Mucosa of stomach (tissue), 1 donor: ENCODE results near the gene CERK.
"Not testable (repeated sequence)": the region's sequence is repeated elsewhere in the genome, so short reads cannot be mapped to it uniquely, and the experiment has no call there.

Experiments used
- H3K27me3 ChIP-seq: one replicate; pipeline ENCODE4 v1.7.0; 2013; ENCODE audit warnings: mild to moderate bottlenecking, low read length; ENCODE audit not compliant: control insufficient read depth, insufficient read depth
- H3K36me3 ChIP-seq: one replicate; pipeline ENCODE4 v1.7.0; 2013; ENCODE audit warnings: low read length; ENCODE audit not compliant: control insufficient read depth, insufficient read depth
- H3K4me1 ChIP-seq: one replicate; pipeline ENCODE4 v1.7.0; 2013; ENCODE audit warnings: mild to moderate bottlenecking, low read length; ENCODE audit not compliant: control insufficient read depth, insufficient read depth
- H3K4me3 ChIP-seq: one replicate; pipeline ENCODE4 v1.7.0; 2013; ENCODE audit warnings: low read length
- H3K9ac ChIP-seq: one replicate; pipeline ENCODE4 v1.7.0; 2013; ENCODE audit warnings: mild to moderate bottlenecking, low read length, moderate library complexity
- H3K9me3 ChIP-seq: one replicate; pipeline ENCODE4 v1.7.0; 2013; ENCODE audit warnings: mild to moderate bottlenecking, low read length, moderate library complexity; ENCODE audit not compliant: control insufficient read depth
- donor health status: Pancreatic carcinoma.

CERK gene

GRCh38 chr22:46737976-46738646 lies at the start of gene CERK:
CERK (minus strand) TSS chr22:46738252; CDS start chr22:46738148, 104 bp downstream.
- Histone ChIP-seq H3K36me3 (no peaks in the 10 kb centered on the region), H3K9ac (peak within 1 kb of the TSS; percentile 72), H3K27me3 (no peaks in the 10 kb centered on the region), H3K4me3 (peak within 1 kb of the TSS; percentile 56), H3K9me3 (no peaks in the 10 kb centered on the region), H3K4me1 (peaks cover 71% of the 10 kb centered on the region)

GRCh38 chr22:46783721-46784120 lies 45.7 kb upstream of the CERK start:
- Histone ChIP-seq H3K4me1 (no peaks in the 10 kb centered on the region), H3K4me3 (no peak overlapping the region), H3K27me3 (no peaks in the 10 kb centered on the region), H3K9ac (no peak overlapping the region), H3K36me3 (no peaks in the 10 kb centered on the region), H3K9me3 (no peaks in the 10 kb centered on the region)

GRCh38 chr22:46782200-46782599 lies 44.1 kb upstream of the CERK start:
- H3K4me1 ChIP-seq, H3K4me3 ChIP-seq, H3K27me3 ChIP-seq, H3K36me3 ChIP-seq, H3K9me3 ChIP-seq, H3K9ac ChIP-seq: not testable (repeated sequence)

- H3K4me1 ChIP-seq = peaks cover 12% of the 10 kb centered on the region
- no peaks in the 10 kb centered on the region for H3K9me3 ChIP-seq
- no peak overlapping the region for H3K9ac ChIP-seq
- H3K27me3 ChIP-seq = no peaks in the 10 kb centered on the region
- no peak overlapping the region for H3K4me3 ChIP-seq
- H3K36me3 ChIP-seq = no peaks in the 10 kb centered on the region
These were observed 43.2 kb upstream of the CERK start for GRCh38 chr22:46781291-46781690.

- Histone ChIP-seq H3K27me3 (no peaks in the 10 kb centered on the region), H3K4me1 (peaks cover 20% of the 10 kb centered on the region), H3K9ac (no peak overlapping the region), H3K4me3 (no peak overlapping the region), H3K36me3 (no peaks in the 10 kb centered on the region), H3K9me3 (no peaks in the 10 kb centered on the region)
These were observed 42.4 kb upstream of the CERK start for GRCh38 chr22:46780453-46780852.

- Histone ChIP-seq H3K4me1 (peaks cover 28% of the 10 kb centered on the region), H3K4me3 (no peak overlapping the region), H3K36me3 (no peaks in the 10 kb centered on the region), H3K9me3 (no peaks in the 10 kb centered on the region), H3K27me3 (no peaks in the 10 kb centered on the region), H3K9ac (no peak overlapping the region)
These were observed 41.6 kb upstream of the CERK start for GRCh38 chr22:46779651-46780050.

GRCh38 chr22:46779023-46779422 lies 41.0 kb upstream of the CERK start:
- Histone ChIP-seq H3K9ac (no peak overlapping the region), H3K9me3 (no peaks in the 10 kb centered on the region), H3K27me3 (no peaks in the 10 kb centered on the region), H3K36me3 (no peaks in the 10 kb centered on the region), H3K4me1 (peaks cover 34% of the 10 kb centered on the region), H3K4me3 (no peak overlapping the region)

- Histone ChIP-seq H3K27me3 (no peaks in the 10 kb centered on the region), H3K9me3 (no peaks in the 10 kb centered on the region), H3K36me3 (no peaks in the 10 kb centered on the region), H3K9ac (no peak overlapping the region), H3K4me1 (peaks cover 46% of the 10 kb centered on the region), H3K4me3 (no peak overlapping the region)
These were observed 39.5 kb upstream of the CERK start for GRCh38 chr22:46777609-46777970.

- no peaks in the 10 kb centered on the region for H3K36me3 ChIP-seq
- no peak overlapping the region for H3K4me3 ChIP-seq
- H3K27me3 ChIP-seq = no peaks in the 10 kb centered on the region
- peaks cover 46% of the 10 kb centered on the region for H3K4me1 ChIP-seq
- no peaks in the 10 kb centered on the region for H3K9me3 ChIP-seq
- H3K9ac ChIP-seq = no peak overlapping the region
These were observed 39.0 kb upstream of the CERK start for GRCh38 chr22:46776876-46777608.

GRCh38 chr22:46775850-46776826 lies 38.1 kb upstream of the CERK start:
- no peaks in the 10 kb centered on the region for H3K9me3 ChIP-seq
- no peak overlapping the region for H3K9ac ChIP-seq
- H3K4me3 ChIP-seq = no peak overlapping the region
- H3K27me3 ChIP-seq = no peaks in the 10 kb centered on the region
- peaks cover 46% of the 10 kb centered on the region for H3K4me1 ChIP-seq
- H3K36me3 ChIP-seq = no peaks in the 10 kb centered on the region

- peaks cover 46% of the 10 kb centered on the region for H3K4me1 ChIP-seq
- peak overlapping the region; percentile 37 for H3K9ac ChIP-seq
- H3K4me3 ChIP-seq = no peak overlapping the region
These were observed 37.2 kb upstream of the CERK start for GRCh38 chr22:46774980-46775849.

More at GRCh38 chr22:46774980-46775849, 37.2 kb upstream of the CERK start:
- Histone ChIP-seq H3K36me3 (no peaks in the 10 kb centered on the region), H3K9me3 (no peaks in the 10 kb centered on the region), H3K27me3 (no peaks in the 10 kb centered on the region)
